PC-3 (cell line): ENCODE results near the gene C22orf39. TPM values are rescaled to one million over a fixed set of nuclear protein-coding genes. Genes with fewer than 3 reads are reported as not detected.

Experiments used
- ATAC-seq: fragments of 200-7000 bp; cut with Tn5 transposase; 2 replicates; pipeline ENCODE4 v1.9.1; 2020; ENCODE audit warnings: mild to moderate bottlenecking, moderate library complexity
- BruUV-seq: library from RNA; stranded (reverse); fragments of 400-500 nt; replicated peaks from 2 replicates; lab custom pipeline; 2021; lab: Mats Ljungman, UMichigan
- CTCF ChIA-PET: fragments of 300-600 bp; sonication (Branson Sonifier 250); formaldehyde crosslinking; loops from one replicate; lab custom pipeline; 2022; ENCODE audit warnings: antibody characterized with exemption; lab: Charles Lee
- POLR2A ChIA-PET: fragments of 300-600 bp; sonication (Branson Sonifier 250); formaldehyde crosslinking; loops from one replicate; lab custom pipeline; 2022; ENCODE audit warnings: antibody characterized with exemption; ENCODE audit not compliant: unreplicated experiment; lab: Charles Lee
- DNase-seq: peaks from one replicate; pipeline ENCODE4 v3.0.0-alpha.2; 2015
- H2AFZ ChIP-seq: fragments of 300-600 bp; sonication (generic); 2 replicates; pipeline ENCODE4 v1.6.0; 2016; ENCODE audit warnings: antibody characterized with exemption, low read length
- H3F3A ChIP-seq: fragments of 300-600 bp; sonication (generic); one replicate; pipeline ENCODE4 v1.6.0; 2017; ENCODE audit warnings: antibody characterized with exemption, low read length, control low read depth, mild to moderate bottlenecking; ENCODE audit not compliant: unreplicated experiment
- H3K27ac ChIP-seq: fragments of 300-600 bp; sonication (generic); 2 replicates; pipeline ENCODE4 v1.5.1; 2016; ENCODE audit warnings: mild to moderate bottlenecking, low read length
- H3K27me3 ChIP-seq: fragments of 300-600 bp; sonication (generic); 2 replicates; pipeline ENCODE4 v1.6.1; 2016; ENCODE audit warnings: low read length, mixed read lengths
- H3K36me3 ChIP-seq: fragments of 300-600 bp; sonication (generic); 2 replicates; pipeline ENCODE4 v1.6.1; 2016; ENCODE audit warnings: low read depth, mixed run types, low read length, mixed read lengths
- H3K4me1 ChIP-seq: fragments of 300-600 bp; sonication (generic); 2 replicates; pipeline ENCODE4 v1.5.1; 2016; ENCODE audit warnings: low read length; ENCODE audit not compliant: insufficient read depth
- H3K4me2 ChIP-seq: fragments of 300-600 bp; sonication (generic); 2 replicates; pipeline ENCODE4 v1.6.0; 2016; ENCODE audit warnings: low read length
- H3K4me3 ChIP-seq: fragments of 300-600 bp; sonication (generic); 2 replicates; pipeline ENCODE4 v1.5.1; 2016; ENCODE audit warnings: mild to moderate bottlenecking, low read length, mixed read lengths
- H3K79me2 ChIP-seq: fragments of 300-600 bp; sonication (generic); 2 replicates; pipeline ENCODE4 v1.6.1; 2017; ENCODE audit warnings: low read length, mixed read lengths
- H3K9ac ChIP-seq: fragments of 300-600 bp; sonication (generic); 2 replicates; pipeline ENCODE4 v1.6.0; 2016; ENCODE audit warnings: mild to moderate bottlenecking, low read length
- H3K9me2 ChIP-seq: fragments of 300-600 bp; sonication (generic); replicated peaks from 2 replicates; pipeline ENCODE4 v1.6.1; 2016; ENCODE audit warnings: mixed run types, low read length, mixed read lengths
- H3K9me3 ChIP-seq: fragments of 300-600 bp; sonication (generic); 2 replicates; pipeline ENCODE4 v1.6.1; 2016; ENCODE audit warnings: low read length, mixed read lengths
- H4K20me1 ChIP-seq: fragments of 300-600 bp; sonication (generic); 2 replicates; pipeline ENCODE4 v1.6.1; 2016; ENCODE audit warnings: low read length, mixed read lengths
- EZH2 ChIP-seq: fragments of 300-600 bp; sonication (generic); IDR thresholded peaks from one replicate; pipeline ENCODE4 v1.6.1; 2017; ENCODE audit warnings: antibody characterized with exemption, mild to moderate bottlenecking, low read length; ENCODE audit not compliant: unreplicated experiment
- EZH2phosphoT487 ChIP-seq: fragments of 300-600 bp; sonication (generic); IDR thresholded peaks from 2 replicates; pipeline ENCODE4 v1.6.1; 2018; ENCODE audit warnings: mild to moderate bottlenecking, antibody characterized with exemption, low read length, borderline replicate concordance
- intact Hi-C: fragments of 100-400 bp; cut with micrococcal nuclease; formaldehyde crosslinking; loops from 2 replicates; pipeline ENCODE4 v1.9.0; 2023
- total RNA-seq: library from RNA; depleted of rRNA; stranded (reverse); fragments of >200 nt; gene quantifications from 2 replicates; pipeline ENCODE4 v1.2.3, GENCODE V29; 2014
- TF ChIP-seq, protein P1 (sequence below): fragments of 300-600 bp; sonication (generic); conservative IDR thresholded peaks from 2 replicates; pipeline ENCODE4 v1.5.1; 2017; ENCODE audit warnings: antibody characterized with exemption, low read depth, mild to moderate bottlenecking, low read length

Gene C22orf39
- total RNA-seq, 1 experiment from 2014 or later: 25.0 TPM

DNA sequence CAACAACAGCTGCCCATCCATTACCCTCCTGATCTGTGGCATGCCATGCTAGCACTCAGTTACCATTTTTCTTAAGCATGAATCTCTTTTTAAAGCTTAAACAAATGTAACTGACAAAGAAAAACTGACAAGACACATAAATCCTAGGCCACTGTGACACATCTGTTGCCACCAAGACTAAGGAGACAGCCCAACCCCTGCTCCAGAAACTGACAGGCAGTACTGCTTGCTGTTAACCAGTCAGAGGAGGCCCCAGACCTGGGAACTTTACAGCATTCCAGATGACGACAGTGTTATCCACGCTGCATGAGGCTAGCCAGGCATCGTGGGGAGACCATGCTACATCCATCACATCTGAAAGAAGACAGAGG lies 49.8 kb downstream of the C22orf39 start:
- no peak overlapping the region for H3K27ac ChIP-seq
- no peaks in the 10 kb centered on the region for H3F3A ChIP-seq
- ATAC-seq (no peak), DNase-seq (no peak)
- H3K4me3 ChIP-seq: no peak overlapping the region
- no peak overlapping the region for H2AFZ ChIP-seq
- no peaks in the 10 kb centered on the region for H3K9me2 ChIP-seq
- H3K9me3 ChIP-seq: no peaks in the 10 kb centered on the region
- TF ChIP-seq EZH2phosphoT487: no peak
- no peak for TF ChIP-seq EZH2
- TF ChIP-seq, protein P1, sequence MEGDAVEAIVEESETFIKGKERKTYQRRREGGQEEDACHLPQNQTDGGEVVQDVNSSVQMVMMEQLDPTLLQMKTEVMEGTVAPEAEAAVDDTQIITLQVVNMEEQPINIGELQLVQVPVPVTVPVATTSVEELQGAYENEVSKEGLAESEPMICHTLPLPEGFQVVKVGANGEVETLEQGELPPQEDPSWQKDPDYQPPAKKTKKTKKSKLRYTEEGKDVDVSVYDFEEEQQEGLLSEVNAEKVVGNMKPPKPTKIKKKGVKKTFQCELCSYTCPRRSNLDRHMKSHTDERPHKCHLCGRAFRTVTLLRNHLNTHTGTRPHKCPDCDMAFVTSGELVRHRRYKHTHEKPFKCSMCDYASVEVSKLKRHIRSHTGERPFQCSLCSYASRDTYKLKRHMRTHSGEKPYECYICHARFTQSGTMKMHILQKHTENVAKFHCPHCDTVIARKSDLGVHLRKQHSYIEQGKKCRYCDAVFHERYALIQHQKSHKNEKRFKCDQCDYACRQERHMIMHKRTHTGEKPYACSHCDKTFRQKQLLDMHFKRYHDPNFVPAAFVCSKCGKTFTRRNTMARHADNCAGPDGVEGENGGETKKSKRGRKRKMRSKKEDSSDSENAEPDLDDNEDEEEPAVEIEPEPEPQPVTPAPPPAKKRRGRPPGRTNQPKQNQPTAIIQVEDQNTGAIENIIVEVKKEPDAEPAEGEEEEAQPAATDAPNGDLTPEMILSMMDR: no peak
- no peak overlapping the region for H3K9ac ChIP-seq
- intact Hi-C loops: no loop called here
- no peaks in the 10 kb centered on the region for H3K4me1 ChIP-seq
- CTCF ChIA-PET: no interaction called here
- no TSS peak for BruUV-seq
- H3K36me3 ChIP-seq: peaks cover 10% of the 10 kb centered on the region; the same call in 1 of the 2 replicates
- no peaks in the 10 kb centered on the region for H4K20me1 ChIP-seq
- H3K4me2 ChIP-seq: no peak overlapping the region
- no peaks in the 10 kb centered on the region for H3K79me2 ChIP-seq
- POLR2A ChIA-PET: no interaction called here
- H3K27me3 ChIP-seq: no peaks in the 10 kb centered on the region

DNA sequence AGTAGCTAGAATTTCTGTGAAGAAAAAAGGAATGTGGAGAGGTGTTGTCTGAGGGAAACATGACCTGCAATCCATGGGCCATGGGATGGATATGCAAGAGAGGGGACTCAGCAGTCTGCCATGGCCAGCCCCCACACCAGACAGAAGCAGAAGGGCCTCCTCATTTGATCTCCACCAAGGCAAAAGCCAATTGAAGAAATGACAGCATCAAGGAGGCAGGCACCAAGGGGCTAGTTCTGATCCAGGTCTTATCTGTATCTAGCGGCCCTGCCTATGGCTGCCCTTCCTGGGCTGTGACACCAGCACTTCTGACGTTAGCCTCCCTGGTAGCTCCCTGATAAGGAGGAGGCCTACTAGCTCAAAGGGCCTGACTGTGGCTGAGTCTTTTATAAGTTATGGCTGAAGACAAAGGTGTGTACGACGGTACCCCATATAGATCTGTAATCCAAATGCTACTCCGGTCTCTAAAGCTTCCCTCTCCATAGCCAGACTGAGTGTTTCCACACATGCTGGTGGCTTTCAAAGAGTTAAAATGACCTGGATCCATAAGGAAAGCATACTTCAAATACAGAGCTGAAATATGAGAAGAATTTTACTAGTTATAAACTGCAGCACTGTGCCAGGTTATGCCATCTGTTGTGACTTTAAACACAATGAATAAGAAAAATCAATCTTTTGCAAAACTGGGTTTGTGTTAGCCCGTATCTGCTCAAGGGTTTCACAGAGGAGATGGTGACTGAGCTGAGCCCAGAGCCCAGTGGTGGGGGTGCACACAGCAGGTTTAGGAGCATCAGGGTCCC lies 50.4 kb downstream of the C22orf39 start:
- intact Hi-C loops: no loop called here
- peaks cover 10% of the 10 kb centered on the region; the same call in 1 of the 2 replicates for H3K36me3 ChIP-seq
- no TSS peak for BruUV-seq

More for the DNA sequence above, 50.4 kb downstream of the C22orf39 start:
- ChIA-PET CTCF (no interaction called here), POLR2A (no interaction called here)
- H3K9me2 ChIP-seq: no peaks in the 10 kb centered on the region
- no peaks in the 10 kb centered on the region for H3K9me3 ChIP-seq
- no peaks in the 10 kb centered on the region for H3K79me2 ChIP-seq
- H3K27ac ChIP-seq: no peak overlapping the region
- ATAC-seq (no peak), DNase-seq (no peak)
- no peaks in the 10 kb centered on the region for H3K4me1 ChIP-seq
- H3K27me3 ChIP-seq: no peaks in the 10 kb centered on the region
- no peak overlapping the region for H3K9ac ChIP-seq
- TF ChIP-seq, protein P1: no peak
- TF ChIP-seq EZH2: no peak
- no peak for TF ChIP-seq EZH2phosphoT487
- no peaks in the 10 kb centered on the region for H4K20me1 ChIP-seq
- H3K4me2 ChIP-seq: no peak overlapping the region
- H3K4me3 ChIP-seq: no peak overlapping the region
- no peaks in the 10 kb centered on the region for H3F3A ChIP-seq
- no peak overlapping the region for H2AFZ ChIP-seq
